HG03558 (cell line): Measurements from ENCODE around the gene UBALD1.

Experiments used
- ATAC-seq: cut with Tn5 transposase; IDR thresholded peaks from one replicate; pipeline ENCODE4 v1.9.1; 2021; ENCODE audit warnings: moderate number of reproducible peaks; ENCODE audit not compliant: unreplicated experiment; ENCODE audit errors: extremely low read depth

The UBALD1 gene

GRCh38 chr16:4570086-4570485 lies 44.6 kb downstream of the UBALD1 start:
- no peak for ATAC-seq

GRCh38 chr16:4566144-4566543 lies 48.5 kb downstream of the UBALD1 start:
- no peak for ATAC-seq

- ATAC-seq = no peak
These were observed 49.9 kb downstream of the UBALD1 start for GRCh38 chr16:4564661-4565267.

- no peak for ATAC-seq
These were observed 53.1 kb downstream of the UBALD1 start for GRCh38 chr16:4561596-4561995.
